ENCODE data around the gene C2CD5.
"Not testable (repeated sequence)": the region's sequence is repeated elsewhere in the genome, so short reads cannot be mapped to it uniquely, and the experiment has no call there.

The C2CD5 gene, protein sequence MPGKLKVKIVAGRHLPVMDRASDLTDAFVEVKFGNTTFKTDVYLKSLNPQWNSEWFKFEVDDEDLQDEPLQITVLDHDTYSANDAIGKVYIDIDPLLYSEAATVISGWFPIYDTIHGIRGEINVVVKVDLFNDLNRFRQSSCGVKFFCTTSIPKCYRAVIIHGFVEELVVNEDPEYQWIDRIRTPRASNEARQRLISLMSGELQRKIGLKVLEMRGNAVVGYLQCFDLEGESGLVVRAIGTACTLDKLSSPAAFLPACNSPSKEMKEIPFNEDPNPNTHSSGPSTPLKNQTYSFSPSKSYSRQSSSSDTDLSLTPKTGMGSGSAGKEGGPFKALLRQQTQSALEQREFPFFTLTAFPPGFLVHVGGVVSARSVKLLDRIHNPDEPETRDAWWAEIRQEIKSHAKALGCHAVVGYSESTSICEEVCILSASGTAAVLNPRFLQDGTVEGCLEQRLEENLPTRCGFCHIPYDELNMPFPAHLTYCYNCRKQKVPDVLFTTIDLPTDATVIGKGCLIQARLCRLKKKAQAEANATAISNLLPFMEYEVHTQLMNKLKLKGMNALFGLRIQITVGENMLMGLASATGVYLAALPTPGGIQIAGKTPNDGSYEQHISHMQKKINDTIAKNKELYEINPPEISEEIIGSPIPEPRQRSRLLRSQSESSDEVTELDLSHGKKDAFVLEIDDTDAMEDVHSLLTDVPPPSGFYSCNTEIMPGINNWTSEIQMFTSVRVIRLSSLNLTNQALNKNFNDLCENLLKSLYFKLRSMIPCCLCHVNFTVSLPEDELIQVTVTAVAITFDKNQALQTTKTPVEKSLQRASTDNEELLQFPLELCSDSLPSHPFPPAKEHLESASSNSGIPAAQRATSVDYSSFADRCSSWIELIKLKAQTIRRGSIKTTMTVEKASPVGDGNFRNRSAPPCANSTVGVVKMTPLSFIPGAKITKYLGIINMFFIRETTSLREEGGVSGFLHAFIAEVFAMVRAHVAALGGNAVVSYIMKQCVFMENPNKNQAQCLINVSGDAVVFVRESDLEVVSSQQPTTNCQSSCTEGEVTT

GRCh38 chr12:22544038-22544979 is at the start of gene C2CD5:
C2CD5 (minus strand) TSS chr12:22544542; CDS start chr12:22544150, 392 bp downstream.
- peak; percentile 94 for DNase-seq (ENCODE audit: low spot score)

DNA sequence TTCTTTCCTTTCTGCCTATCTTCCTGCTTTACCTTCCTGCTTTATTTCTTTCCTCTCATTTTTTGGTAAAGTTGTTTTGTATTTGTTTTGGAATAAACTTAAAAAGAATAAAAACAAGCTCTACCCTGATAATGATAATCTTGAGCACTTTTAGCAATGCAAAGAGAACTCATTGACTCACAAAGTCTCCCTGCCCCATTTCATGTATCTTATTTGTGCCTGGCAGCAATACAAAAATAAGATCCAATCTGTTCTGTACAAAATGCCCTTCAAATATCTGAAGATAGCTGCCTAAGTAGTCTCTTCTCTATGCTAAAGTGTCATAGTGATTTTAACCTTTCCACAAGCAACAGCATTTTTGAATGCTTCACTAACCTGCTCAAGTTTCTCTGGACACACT is 49.5 kb upstream of the C2CD5 start:
- DNase-seq (ENCODE audit: low spot score): no peak

- DNase-seq (ENCODE audit: low spot score): peak; percentile 12
Observed at GRCh38 chr12:22588817-22589216, 44.5 kb upstream of the C2CD5 start.

- no peak for DNase-seq (ENCODE audit: low spot score)
Observed at GRCh38 chr12:22578328-22578727, 34.0 kb upstream of the C2CD5 start.

DNA sequence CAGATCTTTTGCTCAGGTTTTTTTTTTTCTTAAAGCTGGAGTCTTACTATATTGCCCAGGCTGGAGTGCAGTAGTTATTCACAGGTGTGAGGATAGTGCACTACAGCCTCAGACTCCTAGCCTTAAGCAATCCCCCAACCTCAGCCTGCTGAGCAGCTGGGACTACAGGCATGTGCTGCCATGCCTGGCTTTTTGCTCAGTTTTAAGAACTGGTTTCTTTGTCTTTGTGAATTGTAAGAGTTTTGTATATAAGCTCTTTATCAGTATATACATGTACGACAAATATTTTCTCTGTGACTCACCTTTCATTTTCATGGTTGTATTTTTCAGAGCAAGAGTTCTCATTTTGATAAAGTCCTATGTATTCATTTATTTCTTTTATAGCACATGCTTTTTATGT is 33.3 kb upstream of the C2CD5 start:
- no peak for DNase-seq (ENCODE audit: low spot score)

DNA sequence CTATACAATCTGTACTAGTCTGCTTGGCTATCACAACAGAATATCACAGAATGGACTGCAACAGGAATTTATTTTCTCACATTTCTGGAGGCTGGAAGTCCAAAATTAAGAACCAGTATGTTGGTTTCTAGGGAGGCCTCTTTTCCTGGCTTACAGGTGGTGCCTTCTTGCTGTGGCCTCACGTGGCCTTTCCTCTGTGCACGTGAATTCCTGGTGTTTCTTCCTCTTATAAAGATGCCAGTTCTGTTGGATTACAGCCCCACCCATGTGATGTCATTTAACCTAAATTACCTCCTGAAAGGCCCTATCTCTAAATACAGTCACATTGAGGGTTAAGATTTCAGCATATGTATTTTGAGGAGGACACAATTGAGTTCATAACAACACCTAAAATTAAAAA is 32.1 kb upstream of the C2CD5 start:
- DNase-seq (ENCODE audit: low spot score): no peak

DNA sequence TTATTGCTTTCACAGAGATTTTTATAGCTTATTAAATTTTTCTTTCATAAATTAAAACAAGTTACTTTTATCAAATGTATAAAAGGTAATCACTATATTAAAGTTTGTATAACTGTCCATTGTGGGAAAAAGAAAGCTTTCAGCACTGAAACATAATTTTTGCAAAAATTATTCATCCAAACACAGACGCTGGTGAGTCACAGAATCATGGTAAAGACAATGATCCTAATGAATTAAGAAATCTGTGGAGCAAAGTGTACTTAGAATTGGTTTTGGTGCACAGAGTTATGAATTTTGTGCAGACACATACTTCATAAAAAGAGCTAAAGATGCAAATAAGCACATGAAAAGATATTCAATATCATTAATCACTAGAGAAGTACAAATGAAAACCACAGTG is 31.7 kb upstream of the C2CD5 start:
- DNase-seq (ENCODE audit: low spot score): no peak

DNA sequence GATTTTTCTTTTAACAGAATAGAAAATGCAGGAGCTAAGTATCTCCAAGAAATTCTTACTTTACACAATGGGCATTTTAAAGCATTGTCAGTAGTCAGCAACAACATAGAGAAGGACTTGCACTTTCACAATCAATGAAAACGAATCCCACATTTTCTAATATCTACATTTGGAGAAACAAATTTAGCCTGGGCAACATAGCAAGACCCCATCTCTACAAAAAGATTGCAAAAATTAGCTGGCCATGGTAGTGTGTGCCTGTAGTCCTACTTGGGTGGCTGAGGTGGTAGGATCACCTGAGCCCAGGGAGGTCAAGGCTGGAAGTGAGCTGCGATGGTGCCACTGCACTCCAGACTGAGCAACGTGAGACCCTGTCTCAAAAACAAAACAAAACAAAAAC is 30.6 kb upstream of the C2CD5 start:
- no peak for DNase-seq (ENCODE audit: low spot score)

GRCh38 chr12:22573181-22573580 is 28.8 kb upstream of the C2CD5 start:
- no peak for DNase-seq (ENCODE audit: low spot score)

GRCh38 chr12:22569253-22569652 is 24.9 kb upstream of the C2CD5 start:
- DNase-seq (ENCODE audit: low spot score): no peak

- no peak for DNase-seq (ENCODE audit: low spot score)
Observed at GRCh38 chr12:22562036-22563028, 18.0 kb upstream of the C2CD5 start.

DNA sequence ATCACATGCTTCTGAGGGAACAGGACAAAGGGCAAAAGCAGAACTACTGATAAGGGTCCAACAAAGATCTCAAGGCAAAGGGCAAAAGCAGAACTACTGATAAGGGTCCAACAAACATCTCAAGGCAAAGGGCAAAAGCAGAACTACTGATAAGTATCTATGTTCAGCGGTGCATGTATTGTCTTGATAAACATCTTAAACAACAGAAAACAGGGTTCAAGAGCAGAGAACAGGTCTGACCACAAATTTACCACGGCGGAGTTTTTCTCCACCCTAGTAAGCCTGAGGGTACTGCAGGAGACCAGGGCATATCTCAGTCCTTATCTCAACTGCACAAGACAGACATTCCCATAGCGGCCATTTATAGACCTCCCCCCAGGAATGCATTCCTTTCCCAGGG is 10.4 kb upstream of the C2CD5 start:
- DNase-seq (ENCODE audit: low spot score): not testable (repeated sequence)

GRCh38 chr12:22551624-22552023 is 7.3 kb upstream of the C2CD5 start:
- DNase-seq (ENCODE audit: low spot score): no peak

- no peak for DNase-seq (ENCODE audit: low spot score)
Observed at GRCh38 chr12:22545255-22545654, 913 bp upstream of the C2CD5 start.

GRCh38 chr12:22543246-22544037 is 900 bp downstream of the C2CD5 start:
- peak; percentile 34 for DNase-seq (ENCODE audit: low spot score)

DNA sequence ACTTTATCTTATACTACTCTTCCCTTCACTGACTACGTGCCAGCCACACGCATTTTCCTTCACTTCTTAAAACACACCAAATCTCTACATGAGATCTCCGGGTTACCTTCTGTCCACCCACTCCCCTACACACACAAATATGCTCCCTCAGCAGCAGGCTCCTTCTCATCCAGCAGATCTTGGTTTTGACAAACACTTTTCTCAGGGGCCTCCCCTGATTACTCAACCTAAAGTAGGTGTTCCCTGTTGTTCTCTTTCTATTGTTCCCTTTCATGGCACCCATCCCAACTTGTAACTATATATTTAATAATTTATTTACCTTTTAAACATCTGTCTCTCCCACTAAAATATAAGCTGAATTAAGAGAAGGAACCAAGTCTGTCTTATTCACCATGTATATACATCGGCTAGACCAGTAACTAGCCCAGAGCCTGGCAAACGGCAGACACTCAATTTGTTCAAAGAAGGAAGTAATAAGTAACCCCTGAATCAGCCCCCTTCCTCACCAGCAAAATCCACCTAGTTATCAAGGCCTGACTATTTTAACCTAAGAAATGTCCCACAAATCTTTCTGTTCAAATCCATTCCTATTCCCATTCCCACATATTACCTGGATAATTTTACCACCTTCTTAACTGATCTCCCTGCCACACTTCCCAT is 2.7 kb downstream of the C2CD5 start:
- no peak for DNase-seq (ENCODE audit: low spot score)

GRCh38 chr12:22539055-22539454 is 5.3 kb downstream of the C2CD5 start:
- DNase-seq (ENCODE audit: low spot score): no peak

DNA sequence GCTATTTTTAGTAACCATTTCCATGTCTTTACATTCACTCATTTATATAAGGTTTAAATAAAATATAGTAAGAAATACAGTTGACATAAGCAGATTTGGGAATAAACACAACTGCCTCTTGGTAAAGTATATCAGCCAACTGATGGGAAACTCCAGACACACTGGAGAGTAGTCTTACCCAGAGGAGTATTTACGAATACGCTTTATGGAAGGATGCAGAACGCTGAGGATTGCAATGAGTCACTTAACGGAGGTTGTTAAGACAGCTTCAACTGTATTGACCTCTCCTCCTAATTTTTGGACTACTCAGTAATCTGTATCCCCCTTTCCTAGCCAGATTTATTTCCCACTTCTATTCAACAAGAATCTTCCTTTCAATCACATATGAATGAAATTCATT is 6.0 kb downstream of the C2CD5 start:
- no peak for DNase-seq (ENCODE audit: low spot score)

- DNase-seq (ENCODE audit: low spot score): no peak
Observed at GRCh38 chr12:22536971-22537544, 7.3 kb downstream of the C2CD5 start.

Data from iPS-NIHi11 (cell line).